ENCODE data around the gene PFDN6. TPM values are rescaled to one million over a fixed set of nuclear protein-coding genes. Genes with fewer than 3 reads are reported as not detected.

PFDN6 gene
- polyA plus RNA-seq, 1 of the 3 experiments (the other 2 are of a cell fraction): 182 TPM

DNA sequence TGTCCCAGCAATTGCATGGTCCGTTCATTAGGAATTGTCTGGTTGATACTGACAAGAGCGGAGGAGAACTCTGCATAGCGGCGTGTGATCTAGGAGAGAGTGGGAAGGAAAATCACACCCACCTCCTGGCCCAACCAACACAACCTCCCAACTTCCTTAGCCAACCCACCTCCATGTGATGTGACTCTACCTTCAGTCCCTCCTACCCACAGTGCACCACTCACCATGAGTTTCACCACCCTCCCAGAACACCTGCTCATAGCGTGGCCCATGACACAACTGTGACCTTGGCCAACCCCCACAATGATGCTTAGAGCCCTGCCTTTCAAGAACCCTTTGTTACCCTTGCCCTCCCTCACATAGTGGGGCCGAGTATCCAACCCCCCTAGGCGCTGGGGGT lies 25.4 kb upstream of the PFDN6 start:
- Histone ChIP-seq H3K27ac (ENCODE audit: low read depth in 2 of 2, low read length in 1 of 2) (no peak overlapping the region), H3K36me3 (replicated peaks in 1 of 2; ENCODE audit: control insufficient read depth in 1 of 2, insufficient read depth in 2 of 2, low read length in 1 of 2) (peaks cover 44 to 48% of the 10 kb centered on the region in 2 experiments), H2AFZ (ENCODE audit: low read depth) (no peak overlapping the region), H3K4me3 (ENCODE audit: low read depth in 2 of 2, low read length in 1 of 2) (no peak overlapping the region), H3K4me1 (ENCODE audit: control insufficient read depth in 1 of 2, insufficient read depth in 2 of 2, low read depth in 1 of 2, low read length in 1 of 2) (no peaks in the 10 kb centered on the region; a peak in 1 of 4 replicates), H3K79me2 (ENCODE audit: insufficient read depth) (peaks cover 6% of the 10 kb centered on the region; the same call in 1 of the 2 replicates), H3K9ac (no peak overlapping the region), H3K4me2 (no peak overlapping the region), H4K20me1 (ENCODE audit: insufficient read depth) (no peaks in the 10 kb centered on the region), H3K27me3 (ENCODE audit: insufficient read depth) (no peaks in the 10 kb centered on the region), H3K9me3 (no peaks in the 10 kb centered on the region), H3K9me2 (no peaks in the 10 kb centered on the region), H3F3A (replicated peaks; ENCODE audit: insufficient read depth) (no peaks in the 10 kb centered on the region)
- no peak for DNase-seq
- POLR2A ChIA-PET: no interaction called here
- TF ChIP-seq GATA2 (CRISPR knock-in tag; IDR thresholded peaks at IDR 0.05) (no peak), NRF1 (IDR thresholded peaks at IDR 0.05; ENCODE audit: low read depth, low read length) (no peak), RAD21 (IDR thresholded peaks at IDR 0.05; ENCODE audit: low read length) (no peak), MEF2A (IDR thresholded peaks at IDR 0.05; ENCODE audit: borderline replicate concordance, low read depth) (no peak), FOXM1 (IDR thresholded peaks at IDR 0.05; ENCODE audit: low read depth) (no peak), SMC3 (IDR thresholded peaks at IDR 0.05; ENCODE audit: low read depth, low read length) (no peak), TAF1 (IDR thresholded peaks at IDR 0.05; ENCODE audit: borderline replicate concordance, low read depth, low read length) (no peak), EZH2phosphoT487 (IDR thresholded peaks at IDR 0.05; ENCODE audit: borderline replicate concordance, low read depth) (no peak), SIN3A (IDR thresholded peaks at IDR 0.05; ENCODE audit: borderline replicate concordance, low read depth, low read length) (no peak), RCOR1 (IDR thresholded peaks at IDR 0.05; ENCODE audit: low read length) (no peak), RXRA (IDR thresholded peaks at IDR 0.05; ENCODE audit: borderline replicate concordance, low read depth) (no peak), RFX5 (IDR thresholded peaks at IDR 0.05; ENCODE audit: low read length) (no peak), ELF1 (IDR thresholded peaks at IDR 0.05) (no peak), YY1 (IDR thresholded peaks at IDR 0.05; ENCODE audit: low read depth) (no peak)
- TF ChIP-seq, protein P1, sequence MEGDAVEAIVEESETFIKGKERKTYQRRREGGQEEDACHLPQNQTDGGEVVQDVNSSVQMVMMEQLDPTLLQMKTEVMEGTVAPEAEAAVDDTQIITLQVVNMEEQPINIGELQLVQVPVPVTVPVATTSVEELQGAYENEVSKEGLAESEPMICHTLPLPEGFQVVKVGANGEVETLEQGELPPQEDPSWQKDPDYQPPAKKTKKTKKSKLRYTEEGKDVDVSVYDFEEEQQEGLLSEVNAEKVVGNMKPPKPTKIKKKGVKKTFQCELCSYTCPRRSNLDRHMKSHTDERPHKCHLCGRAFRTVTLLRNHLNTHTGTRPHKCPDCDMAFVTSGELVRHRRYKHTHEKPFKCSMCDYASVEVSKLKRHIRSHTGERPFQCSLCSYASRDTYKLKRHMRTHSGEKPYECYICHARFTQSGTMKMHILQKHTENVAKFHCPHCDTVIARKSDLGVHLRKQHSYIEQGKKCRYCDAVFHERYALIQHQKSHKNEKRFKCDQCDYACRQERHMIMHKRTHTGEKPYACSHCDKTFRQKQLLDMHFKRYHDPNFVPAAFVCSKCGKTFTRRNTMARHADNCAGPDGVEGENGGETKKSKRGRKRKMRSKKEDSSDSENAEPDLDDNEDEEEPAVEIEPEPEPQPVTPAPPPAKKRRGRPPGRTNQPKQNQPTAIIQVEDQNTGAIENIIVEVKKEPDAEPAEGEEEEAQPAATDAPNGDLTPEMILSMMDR (IDR thresholded peaks at IDR 0.05): no peak
- TF ChIP-seq, protein P2, sequence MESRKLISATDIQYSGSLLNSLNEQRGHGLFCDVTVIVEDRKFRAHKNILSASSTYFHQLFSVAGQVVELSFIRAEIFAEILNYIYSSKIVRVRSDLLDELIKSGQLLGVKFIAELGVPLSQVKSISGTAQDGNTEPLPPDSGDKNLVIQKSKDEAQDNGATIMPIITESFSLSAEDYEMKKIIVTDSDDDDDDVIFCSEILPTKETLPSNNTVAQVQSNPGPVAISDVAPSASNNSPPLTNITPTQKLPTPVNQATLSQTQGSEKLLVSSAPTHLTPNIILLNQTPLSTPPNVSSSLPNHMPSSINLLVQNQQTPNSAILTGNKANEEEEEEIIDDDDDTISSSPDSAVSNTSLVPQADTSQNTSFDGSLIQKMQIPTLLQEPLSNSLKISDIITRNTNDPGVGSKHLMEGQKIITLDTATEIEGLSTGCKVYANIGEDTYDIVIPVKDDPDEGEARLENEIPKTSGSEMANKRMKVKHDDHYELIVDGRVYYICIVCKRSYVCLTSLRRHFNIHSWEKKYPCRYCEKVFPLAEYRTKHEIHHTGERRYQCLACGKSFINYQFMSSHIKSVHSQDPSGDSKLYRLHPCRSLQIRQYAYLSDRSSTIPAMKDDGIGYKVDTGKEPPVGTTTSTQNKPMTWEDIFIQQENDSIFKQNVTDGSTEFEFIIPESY (IDR thresholded peaks at IDR 0.05; ENCODE audit: borderline replicate concordance, low read depth): no peak
- TF ChIP-seq, protein P3, sequence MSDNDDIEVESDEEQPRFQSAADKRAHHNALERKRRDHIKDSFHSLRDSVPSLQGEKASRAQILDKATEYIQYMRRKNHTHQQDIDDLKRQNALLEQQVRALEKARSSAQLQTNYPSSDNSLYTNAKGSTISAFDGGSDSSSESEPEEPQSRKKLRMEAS (IDR thresholded peaks at IDR 0.05; ENCODE audit: low read depth): no peak
- WGBS (ENCODE audit: low lambda C conversion rate): 98% methylated on average over 7 of the region's 7 CpGs
- CTCF ChIA-PET: interaction anchor here (1.1 to 2.6 kb wide), 2 partner anchors 8 to 15 kb away, joined by 5 to 18 read pairs; partner anchors contain the start of genes RPS18 and VPS52

All from SK-N-SH (cell line).